Natural killer cell (primary cell): ENCODE data around the gene PRELID2. TPM values are rescaled to one million over a fixed set of nuclear protein-coding genes. Genes with fewer than 3 reads are reported as not detected.

Source experiments
- ATAC-seq, 3 donors: fragments of 150-1000 bp in 2 of 3; fragments of 200-7000 bp in 1 of 3; cut with Tn5 transposase; 1 replicate in 1 of 3; 2 replicates in 2 of 3; pipeline ENCODE4 v1.10.0; 2021; ENCODE audit warnings: mild to moderate bottlenecking in 2 of 3, moderate library complexity in 2 of 3
- DNase-seq, 2 donors: peaks; one replicate each; pipeline versions ENCODE4 v3.0.0 to v3.0.0-alpha.2; 2013 to 2021; ENCODE audit warnings: mixed read lengths in 1 of 2
- H3K27ac ChIP-seq: one replicate; pipeline ENCODE4 v1.5.1; 2013; ENCODE audit warnings: mild to moderate bottlenecking, low read length
- H3K27me3 ChIP-seq: one replicate; pipeline ENCODE4 v1.6.1; 2013; ENCODE audit warnings: low read length; ENCODE audit not compliant: control insufficient read depth, insufficient read depth
- H3K36me3 ChIP-seq: one replicate; pipeline ENCODE4 v1.6.1; 2013; ENCODE audit warnings: low read length; ENCODE audit not compliant: control insufficient read depth, insufficient read depth
- H3K4me1 ChIP-seq: one replicate; pipeline ENCODE4 v1.6.1; 2013; ENCODE audit warnings: low read length; ENCODE audit not compliant: control insufficient read depth, insufficient read depth
- H3K4me3 ChIP-seq: one replicate; pipeline ENCODE4 v1.5.1; 2013; ENCODE audit warnings: low read length
- H3K9me3 ChIP-seq: one replicate; pipeline ENCODE4 v1.6.1; 2013; ENCODE audit warnings: low read length; ENCODE audit not compliant: control insufficient read depth, insufficient read depth
- H3K27ac Mint-ChIP-seq, 2 donors: one replicate each; pipeline ENCODE4 v1.8.0; 2022; ENCODE audit warnings: mild to moderate bottlenecking in 2 of 2, mixed read lengths in 2 of 2, moderate library complexity in 1 of 2
- H3K27me3 Mint-ChIP-seq, 2 donors: one replicate each; pipeline ENCODE4 v1.8.0; 2022; ENCODE audit warnings: low read depth in 2 of 2, mixed read lengths in 2 of 2
- H3K36me3 Mint-ChIP-seq: one replicate; pipeline ENCODE4 v1.8.0; 2022; ENCODE audit warnings: mixed read lengths
- H3K4me1 Mint-ChIP-seq, 2 donors: one replicate each; pipeline ENCODE4 v1.8.0; 2022; ENCODE audit warnings: mixed read lengths in 2 of 2
- H3K4me3 Mint-ChIP-seq: one replicate; pipeline ENCODE4 v1.8.0; 2022; ENCODE audit warnings: mild to moderate bottlenecking, moderate library complexity, mixed read lengths
- H3K9me3 Mint-ChIP-seq, 2 donors: one replicate each; pipeline ENCODE4 v1.8.0; 2022; ENCODE audit warnings: mixed read lengths in 2 of 2
- CTCF ChIP-seq: fragments of 200-600 bp; IDR thresholded peaks from one replicate; pipeline ENCODE4 v1.8.0; 2022; ENCODE audit warnings: antibody characterized with exemption
- WGBS: methylation state at CpG from one replicate; pipeline ENCODE4 v1.1.7; 2013; ENCODE audit warnings: missing lambda C conversion rate; ENCODE audit not compliant: insufficient coverage; 5-methylcytosine and 5-hydroxymethylcytosine counted together
- intact Hi-C: fragments of 100-400 bp; cut with micrococcal nuclease; formaldehyde crosslinking; loops from one replicate; pipeline ENCODE4 v1.14.2; 2022
- total RNA-seq, 4 donors: library from RNA; stranded (reverse); fragments of 120-200 nt in 1 of 4; gene quantifications; one replicate each; pipeline versions ENCODE4 v1.2.3 to v1.2.4, GENCODE V29; 2013 to 2022

PRELID2 gene
- 1 to 10 TPM; 1.5 to 3.1 (median 1.7) TPM for total RNA-seq
- total RNA-seq (2013) = 6.0 TPM

- H3K27me3 Mint-ChIP-seq = no peaks in the 10 kb centered on the region
- ATAC-seq (peak; percentile 73 to 81 (median 76)), DNase-seq (peak in 1 of 2 donors; percentile 58)
- no peak within 1 kb of the TSS for H3K27ac Mint-ChIP-seq
- H3K4me3 Mint-ChIP-seq = peak within 1 kb of the TSS; percentile 67
- Histone ChIP-seq H3K27me3 (no peaks in the 10 kb centered on the region), H3K9me3 (no peaks in the 10 kb centered on the region), H3K27ac (no peak within 1 kb of the TSS), H3K4me3 (peak within 1 kb of the TSS; percentile 39), H3K36me3 (no peaks in the 10 kb centered on the region), H3K4me1 (peaks cover 12% of the 10 kb centered on the region)
- intact Hi-C loops = no loop called here
- no peaks in the 10 kb centered on the region for H3K36me3 Mint-ChIP-seq
- 2% methylated on average over 69 of the region's 71 CpGs for WGBS
- H3K4me1 Mint-ChIP-seq = peaks cover 18 to 26% of the 10 kb centered on the region in 2 donors
- no peaks in the 10 kb centered on the region for H3K9me3 Mint-ChIP-seq
- TF ChIP-seq CTCF = no peak
These were observed at the start of gene PRELID2 for GRCh38 chr5:145834917-145835847. TSS of gene PRELID2 (minus strand) at chr5:145835342. CDS start at chr5:145835251, 91 bp downstream.

GRCh38 chr5:145874765-145875164 is 39.6 kb upstream of the PRELID2 start:
- ATAC-seq = no peak
- TF ChIP-seq CTCF = no peak
- Histone ChIP-seq H3K27ac (no peak overlapping the region), H3K36me3 (no peaks in the 10 kb centered on the region), H3K9me3 (no peaks in the 10 kb centered on the region), H3K4me1 (no peaks in the 10 kb centered on the region), H3K27me3 (no peaks in the 10 kb centered on the region), H3K4me3 (no peak overlapping the region)
- Mint-ChIP-seq H3K27ac (no peak overlapping the region), H3K36me3 (no peaks in the 10 kb centered on the region), H3K27me3 (peaks cover 0 to 3% of the 10 kb centered on the region in 2 donors), H3K9me3 (peaks cover 0 to 6% of the 10 kb centered on the region in 2 donors), H3K4me3 (no peak overlapping the region), H3K4me1 (no peaks in the 10 kb centered on the region)
- WGBS = 93% methylated on average over 2 of the region's 2 CpGs
- intact Hi-C loops = no loop called here
- DNase-seq = no peak

- 42% methylated on average over 2 of the region's 3 CpGs for WGBS
- DNase-seq = no peak
- no peaks in the 10 kb centered on the region for H3K27me3 ChIP-seq
- H3K4me1 Mint-ChIP-seq = no peaks in the 10 kb centered on the region
- no peak for ATAC-seq
- no peaks in the 10 kb centered on the region for H3K36me3 ChIP-seq
- intact Hi-C loops = no loop called here
- peaks cover 0 to 6% of the 10 kb centered on the region in 2 donors for H3K9me3 Mint-ChIP-seq
- no peaks in the 10 kb centered on the region for H3K9me3 ChIP-seq
- H3K4me3 Mint-ChIP-seq = no peak within 1 kb of the TSS
- no peak within 1 kb of the TSS for H3K4me3 ChIP-seq
- H3K4me1 ChIP-seq = no peaks in the 10 kb centered on the region
- no peak within 1 kb of the TSS for H3K27ac ChIP-seq
- TF ChIP-seq CTCF = no peak
- no peaks in the 10 kb centered on the region for H3K36me3 Mint-ChIP-seq
- peaks cover 0 to 3% of the 10 kb centered on the region in 2 donors for H3K27me3 Mint-ChIP-seq
- H3K27ac Mint-ChIP-seq = no peak within 1 kb of the TSS
These were observed 37.8 kb upstream of the PRELID2 start, which contains the start of gene GRXCR2 for GRCh38 chr5:145872914-145873313. TSS of gene GRXCR2 (minus strand) at chr5:145873014. CDS start at chr5:145872968, 46 bp downstream.
